ENCODE measurements around the gene PERM1.
"Not testable (repeated sequence)": the region's sequence is repeated elsewhere in the genome, so short reads cannot be mapped to it uniquely, and the experiment has no call there.

The PERM1 gene

DNA sequence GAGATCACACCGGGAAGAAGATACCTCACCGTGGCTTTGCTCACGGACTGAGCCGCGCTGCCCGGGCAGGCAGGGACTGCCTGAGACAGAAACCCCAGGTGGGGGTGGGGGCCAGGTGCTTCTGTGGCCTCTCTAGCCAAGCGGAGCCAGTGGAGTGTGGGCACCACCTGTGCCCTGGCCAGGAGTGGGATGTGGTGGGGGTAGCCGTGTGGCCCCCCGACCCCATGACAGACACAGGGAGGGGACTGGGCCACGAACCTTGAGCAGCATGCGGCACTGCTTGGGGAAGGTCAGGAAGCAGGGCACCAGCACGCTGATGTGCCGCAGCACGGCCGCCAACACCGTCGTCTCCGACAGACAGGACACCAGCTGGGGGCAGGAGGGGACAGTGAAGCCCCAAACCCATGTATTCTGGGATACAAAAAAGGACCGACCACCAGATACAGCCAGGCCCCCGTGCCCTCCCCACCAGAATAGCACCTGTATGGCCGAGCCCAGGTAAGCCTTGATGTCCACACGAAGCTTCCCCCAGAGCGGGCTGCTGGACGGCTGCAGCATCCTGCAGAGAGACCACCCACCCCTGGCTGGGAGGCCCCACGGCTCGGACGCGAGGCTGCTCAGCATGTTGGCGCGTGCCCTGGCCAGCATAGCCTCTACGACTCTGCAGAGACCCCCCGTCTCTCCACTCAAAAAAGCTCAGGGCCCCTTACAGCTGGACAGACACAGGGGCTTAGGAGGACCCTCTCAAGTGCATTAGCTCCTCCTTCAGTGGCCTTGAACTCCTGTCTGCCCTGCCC is 28.2 kb downstream of the PERM1 start:
- TF ChIP-seq, protein P1, sequence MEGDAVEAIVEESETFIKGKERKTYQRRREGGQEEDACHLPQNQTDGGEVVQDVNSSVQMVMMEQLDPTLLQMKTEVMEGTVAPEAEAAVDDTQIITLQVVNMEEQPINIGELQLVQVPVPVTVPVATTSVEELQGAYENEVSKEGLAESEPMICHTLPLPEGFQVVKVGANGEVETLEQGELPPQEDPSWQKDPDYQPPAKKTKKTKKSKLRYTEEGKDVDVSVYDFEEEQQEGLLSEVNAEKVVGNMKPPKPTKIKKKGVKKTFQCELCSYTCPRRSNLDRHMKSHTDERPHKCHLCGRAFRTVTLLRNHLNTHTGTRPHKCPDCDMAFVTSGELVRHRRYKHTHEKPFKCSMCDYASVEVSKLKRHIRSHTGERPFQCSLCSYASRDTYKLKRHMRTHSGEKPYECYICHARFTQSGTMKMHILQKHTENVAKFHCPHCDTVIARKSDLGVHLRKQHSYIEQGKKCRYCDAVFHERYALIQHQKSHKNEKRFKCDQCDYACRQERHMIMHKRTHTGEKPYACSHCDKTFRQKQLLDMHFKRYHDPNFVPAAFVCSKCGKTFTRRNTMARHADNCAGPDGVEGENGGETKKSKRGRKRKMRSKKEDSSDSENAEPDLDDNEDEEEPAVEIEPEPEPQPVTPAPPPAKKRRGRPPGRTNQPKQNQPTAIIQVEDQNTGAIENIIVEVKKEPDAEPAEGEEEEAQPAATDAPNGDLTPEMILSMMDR (IDR thresholded peaks at IDR 0.05; ENCODE audit: low read depth, low read length, missing control alignments): no peak
- no peak overlapping the region for H3K4me3 ChIP-seq (replicated peaks; ENCODE audit: low read depth, low read length)
- DNase-seq (ENCODE audit: extremely low read depth, low read depth): no peak

DNA sequence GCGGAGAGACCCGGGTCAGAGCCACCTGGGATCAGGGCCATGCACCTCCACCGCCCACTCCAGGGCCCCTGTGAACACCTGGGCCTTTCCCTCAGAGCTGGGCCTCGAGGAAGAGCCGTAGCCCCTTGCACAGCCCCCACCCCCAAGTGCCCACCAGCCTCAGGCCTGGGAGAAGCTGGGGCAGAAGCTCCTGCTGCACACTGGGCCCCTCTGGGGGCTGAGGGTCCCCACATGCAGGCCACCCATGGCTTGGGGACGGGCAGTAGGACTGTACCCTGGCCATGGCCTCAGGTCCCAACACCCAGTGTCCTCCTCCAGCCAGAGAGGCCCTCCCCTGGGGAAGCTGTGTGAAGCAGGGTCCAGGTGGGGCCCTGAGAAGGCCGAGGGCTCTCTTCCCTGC is 29.3 kb downstream of the PERM1 start:
- no peak for DNase-seq (ENCODE audit: extremely low read depth, low read depth)
- no peak overlapping the region for H3K4me3 ChIP-seq (replicated peaks; ENCODE audit: low read depth, low read length)
- TF ChIP-seq, protein P1 (IDR thresholded peaks at IDR 0.05; ENCODE audit: low read depth, low read length, missing control alignments): no peak

DNA sequence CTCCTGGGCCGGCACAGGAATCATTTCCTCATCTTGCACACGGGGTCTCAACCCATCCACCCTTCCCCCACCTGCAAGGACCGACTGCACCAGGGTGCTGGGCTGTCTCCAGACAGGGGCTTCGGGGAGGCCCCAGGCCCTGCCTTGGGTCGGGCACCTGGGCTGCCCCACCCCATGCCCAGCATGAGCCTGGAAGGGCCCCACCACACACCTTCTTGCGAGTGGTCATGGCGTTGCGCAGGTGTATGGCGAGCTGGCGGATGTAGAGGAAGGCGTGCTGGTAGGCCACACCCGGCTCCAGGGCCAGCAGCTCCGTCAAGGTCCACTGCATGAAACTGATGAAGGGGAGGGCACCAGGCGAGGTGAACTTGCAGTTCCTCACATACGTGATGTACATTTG is 29.7 kb downstream of the PERM1 start:
- TF ChIP-seq, protein P1 (IDR thresholded peaks at IDR 0.05; ENCODE audit: low read depth, low read length, missing control alignments): no peak
- H3K4me3 ChIP-seq (replicated peaks; ENCODE audit: low read depth, low read length): no peak overlapping the region
- DNase-seq (ENCODE audit: extremely low read depth, low read depth): no peak

DNA sequence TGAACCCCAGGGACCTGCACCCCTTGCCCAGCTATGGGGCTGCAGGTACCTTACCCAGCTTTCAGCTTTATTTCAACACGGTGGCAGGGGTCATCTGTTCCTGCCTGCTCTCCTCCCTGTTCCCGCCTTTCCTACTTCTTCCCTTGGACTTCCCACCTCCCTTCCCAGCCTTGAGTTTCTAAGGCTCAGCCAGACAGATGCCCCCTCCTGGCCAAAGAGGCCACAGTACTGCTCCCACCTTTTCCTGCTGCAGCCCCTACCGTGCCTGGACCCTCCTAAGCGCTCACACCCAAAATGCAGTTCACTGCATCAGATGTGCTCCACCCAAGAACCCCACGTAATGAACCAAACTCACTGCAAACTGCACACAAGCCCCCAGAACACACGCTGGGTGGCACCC is 30.5 kb downstream of the PERM1 start:
- no peak for DNase-seq (ENCODE audit: extremely low read depth, low read depth)
- TF ChIP-seq, protein P1 (IDR thresholded peaks at IDR 0.05; ENCODE audit: low read depth, low read length, missing control alignments): peak; percentile 49
- no peak overlapping the region for H3K4me3 ChIP-seq (replicated peaks; ENCODE audit: low read depth, low read length)

DNA sequence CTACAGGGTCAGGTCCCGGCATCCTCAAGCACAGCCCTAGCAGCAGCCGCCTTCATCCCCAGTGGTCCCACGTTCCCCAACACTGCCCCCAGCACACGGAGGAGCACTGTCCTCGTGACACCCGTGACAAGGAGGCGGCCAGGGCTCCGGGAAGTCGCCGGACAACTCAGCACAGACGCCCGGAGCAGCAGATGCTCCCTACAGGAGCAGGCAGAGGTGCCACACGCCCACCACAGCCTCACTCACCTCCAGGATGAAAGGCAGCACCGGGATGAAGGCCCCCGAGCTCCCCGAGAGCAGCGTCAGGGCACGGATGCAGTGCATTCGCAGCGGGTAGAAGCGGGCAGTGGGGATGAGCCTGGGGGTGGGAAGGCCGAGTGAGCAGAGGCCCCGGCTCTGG is 31.0 kb downstream of the PERM1 start:
- no peak for DNase-seq (ENCODE audit: extremely low read depth, low read depth)
- H3K4me3 ChIP-seq (replicated peaks; ENCODE audit: low read depth, low read length): no peak overlapping the region
- TF ChIP-seq, protein P1 (IDR thresholded peaks at IDR 0.05; ENCODE audit: low read depth, low read length, missing control alignments): no peak

DNA sequence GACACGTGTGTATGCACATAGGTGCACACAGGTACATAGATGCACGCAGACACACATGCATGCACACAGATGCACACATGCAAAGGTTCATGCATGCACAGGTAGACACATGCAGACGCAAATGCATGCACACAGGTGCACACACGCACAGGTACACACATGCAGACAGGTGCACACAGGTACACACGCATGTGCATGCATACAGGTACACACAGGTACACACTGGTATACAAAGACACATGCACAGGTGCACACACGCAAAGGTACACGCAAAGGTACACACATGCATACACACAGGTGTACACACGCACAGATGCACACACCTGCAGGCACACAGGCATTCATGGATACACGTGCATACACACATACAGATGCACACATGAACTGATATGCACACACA is 31.6 kb downstream of the PERM1 start:
- TF ChIP-seq, protein P1 (IDR thresholded peaks at IDR 0.05; ENCODE audit: low read depth, low read length, missing control alignments): no peak
- no peak overlapping the region for H3K4me3 ChIP-seq (replicated peaks; ENCODE audit: low read depth, low read length)
- DNase-seq (ENCODE audit: extremely low read depth, low read depth): no peak

DNA sequence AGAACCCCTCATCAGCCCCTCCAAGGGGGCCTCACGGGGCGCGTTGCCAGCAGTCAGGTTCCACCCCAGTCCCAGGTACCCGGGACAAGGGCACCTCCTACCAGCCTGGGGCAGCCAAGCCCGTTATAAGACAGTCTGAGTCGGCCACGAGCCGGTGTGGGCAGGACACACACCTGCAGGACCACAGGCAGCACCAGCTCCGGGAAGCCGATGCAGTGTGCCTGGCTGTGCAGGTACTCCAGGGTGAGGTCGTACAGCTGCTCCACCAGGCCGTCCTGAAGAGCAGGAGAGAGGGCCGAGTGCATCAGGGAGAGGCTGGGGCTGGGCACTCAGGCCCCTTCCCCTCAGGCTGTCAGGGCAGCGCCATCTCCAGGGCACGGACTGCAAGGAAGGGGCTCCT is 33.9 kb downstream of the PERM1 start:
- no peak overlapping the region for H3K4me3 ChIP-seq (replicated peaks; ENCODE audit: low read depth, low read length)
- TF ChIP-seq, protein P1 (IDR thresholded peaks at IDR 0.05; ENCODE audit: low read depth, low read length, missing control alignments): no peak
- DNase-seq (ENCODE audit: extremely low read depth, low read depth): no peak

DNA sequence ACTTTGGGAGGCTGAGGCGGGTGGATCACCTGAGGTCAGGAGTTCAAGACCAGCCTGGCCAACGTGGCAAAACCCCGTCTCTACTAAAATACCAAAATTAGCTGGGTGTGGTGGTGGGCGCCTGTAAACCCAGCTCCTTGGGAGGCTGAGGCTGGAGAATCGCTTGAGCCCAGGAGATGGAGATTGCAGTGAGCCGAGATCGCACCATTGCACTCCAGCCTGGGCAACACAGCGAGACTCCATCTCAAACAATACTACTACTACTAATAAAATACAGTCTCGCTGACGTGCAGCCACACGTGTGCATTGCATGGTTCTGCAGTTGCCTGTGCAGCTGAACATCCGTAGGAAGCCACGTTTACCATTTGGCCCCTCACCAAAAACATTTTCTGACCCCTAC is 35.1 kb downstream of the PERM1 start:
- H3K4me3 ChIP-seq (replicated peaks; ENCODE audit: low read depth, low read length); DNase-seq (ENCODE audit: extremely low read depth, low read depth): not testable (repeated sequence)
